BE2C (cell line): ENCODE measurements around the gene IDS.

ENCODE experiments used
- DNase-seq: peaks from one replicate; pipeline ENCODE4 v3.0.0-alpha.2; 2020
- H3K27me3 ChIP-seq: fragments of 250-450 bp; sonication (Bioruptor Pico); 2 replicates; pipeline ENCODE4 v1.5.1; 2020; ENCODE audit warnings: mild to moderate bottlenecking
- H3K36me3 ChIP-seq: fragments of 250-450 bp; sonication (Bioruptor Pico); 2 replicates; pipeline ENCODE4 v1.5.1; 2020; ENCODE audit warnings: mild to moderate bottlenecking
- H3K4me1 ChIP-seq: fragments of 250-450 bp; sonication (Bioruptor Pico); 2 replicates; pipeline ENCODE4 v1.5.1; 2020
- H3K4me3 ChIP-seq: 2 replicates; pipeline ENCODE4 v1.5.1; 2011; ENCODE audit warnings: low read depth, low read length
- H3K9me3 ChIP-seq: fragments of 250-450 bp; sonication (Bioruptor Pico); 2 replicates; pipeline ENCODE4 v1.5.1; 2020
- TF ChIP-seq, protein P1 (sequence below): IDR thresholded peaks from 2 replicates; pipeline ENCODE4 v1.5.1; 2012; ENCODE audit warnings: mild to moderate bottlenecking, low read depth, low read length

The IDS gene

GRCh38 chrX:149470955-149471354, 34.2 kb downstream of the IDS start:
- no peak overlapping the region for H3K4me3 ChIP-seq
- DNase-seq, result peak; percentile 71
- H3K27me3 ChIP-seq, result no peaks in the 10 kb centered on the region
- H3K36me3 ChIP-seq, result no peaks in the 10 kb centered on the region
- H3K9me3 ChIP-seq, result no peaks in the 10 kb centered on the region
- TF ChIP-seq, protein P1, sequence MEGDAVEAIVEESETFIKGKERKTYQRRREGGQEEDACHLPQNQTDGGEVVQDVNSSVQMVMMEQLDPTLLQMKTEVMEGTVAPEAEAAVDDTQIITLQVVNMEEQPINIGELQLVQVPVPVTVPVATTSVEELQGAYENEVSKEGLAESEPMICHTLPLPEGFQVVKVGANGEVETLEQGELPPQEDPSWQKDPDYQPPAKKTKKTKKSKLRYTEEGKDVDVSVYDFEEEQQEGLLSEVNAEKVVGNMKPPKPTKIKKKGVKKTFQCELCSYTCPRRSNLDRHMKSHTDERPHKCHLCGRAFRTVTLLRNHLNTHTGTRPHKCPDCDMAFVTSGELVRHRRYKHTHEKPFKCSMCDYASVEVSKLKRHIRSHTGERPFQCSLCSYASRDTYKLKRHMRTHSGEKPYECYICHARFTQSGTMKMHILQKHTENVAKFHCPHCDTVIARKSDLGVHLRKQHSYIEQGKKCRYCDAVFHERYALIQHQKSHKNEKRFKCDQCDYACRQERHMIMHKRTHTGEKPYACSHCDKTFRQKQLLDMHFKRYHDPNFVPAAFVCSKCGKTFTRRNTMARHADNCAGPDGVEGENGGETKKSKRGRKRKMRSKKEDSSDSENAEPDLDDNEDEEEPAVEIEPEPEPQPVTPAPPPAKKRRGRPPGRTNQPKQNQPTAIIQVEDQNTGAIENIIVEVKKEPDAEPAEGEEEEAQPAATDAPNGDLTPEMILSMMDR, result peak; percentile 71
- H3K4me1 ChIP-seq, result no peaks in the 10 kb centered on the region

- Histone ChIP-seq H3K9me3 (no peaks in the 10 kb centered on the region), H3K27me3 (no peaks in the 10 kb centered on the region), H3K4me3 (no peak overlapping the region), H3K36me3 (no peaks in the 10 kb centered on the region), H3K4me1 (no peaks in the 10 kb centered on the region)
- DNase-seq, result no peak
- TF ChIP-seq, protein P1, result no peak
Observed at GRCh38 chrX:149469406-149469805, 35.7 kb downstream of the IDS start.

DNA sequence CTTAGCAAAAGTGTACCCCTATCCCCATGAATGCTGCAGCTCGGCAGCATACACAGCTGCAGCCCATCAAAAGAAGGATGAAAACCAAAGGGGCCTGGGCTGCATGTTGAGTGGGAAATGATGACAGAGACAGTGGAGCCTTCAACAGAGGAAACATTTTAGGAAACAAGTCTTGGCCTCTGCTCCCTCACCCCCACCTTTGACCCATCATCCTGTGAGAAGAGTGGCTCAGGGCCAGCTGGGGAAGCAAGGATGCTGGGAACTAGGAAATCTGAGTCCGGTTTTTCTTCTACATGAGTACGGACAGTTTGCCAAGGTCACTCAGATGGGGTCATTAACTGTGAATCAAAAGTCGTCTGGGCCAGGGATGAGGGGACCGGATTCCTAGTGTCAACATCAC, 37.2 kb downstream of the IDS start:
- Histone ChIP-seq H3K27me3 (no peaks in the 10 kb centered on the region), H3K9me3 (no peaks in the 10 kb centered on the region), H3K36me3 (no peaks in the 10 kb centered on the region), H3K4me1 (no peaks in the 10 kb centered on the region), H3K4me3 (no peak overlapping the region)
- DNase-seq, result no peak
- TF ChIP-seq, protein P1, result no peak

GRCh38 chrX:149467461-149467860, 37.6 kb downstream of the IDS start:
- no peaks in the 10 kb centered on the region for H3K36me3 ChIP-seq
- H3K9me3 ChIP-seq, result no peaks in the 10 kb centered on the region
- no peak overlapping the region for H3K4me3 ChIP-seq
- H3K4me1 ChIP-seq, result no peaks in the 10 kb centered on the region
- no peaks in the 10 kb centered on the region for H3K27me3 ChIP-seq
- DNase-seq, result no peak
- TF ChIP-seq, protein P1, result no peak

DNA sequence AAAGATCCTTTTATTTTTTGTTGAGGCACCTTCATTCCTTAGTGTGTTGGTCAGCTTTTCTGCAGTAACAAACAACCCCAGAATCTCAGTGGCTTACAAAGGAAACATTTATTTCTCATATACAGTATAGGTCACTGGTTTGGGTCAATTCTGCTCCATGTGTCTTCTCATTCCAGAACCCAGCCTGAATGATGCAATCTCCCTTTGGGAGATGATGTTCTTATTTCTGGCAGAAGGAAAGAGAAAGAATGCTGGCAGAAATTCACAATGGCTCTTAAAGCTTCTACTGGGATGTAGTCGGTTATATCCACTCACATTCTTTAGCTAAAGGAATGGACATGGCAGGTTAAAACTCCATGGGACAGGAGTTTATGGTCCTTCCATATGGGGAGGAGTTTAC, 42.3 kb downstream of the IDS start:
- DNase-seq, result no peak
- H3K4me1 ChIP-seq, result no peaks in the 10 kb centered on the region
- H3K4me3 ChIP-seq, result no peak overlapping the region
- TF ChIP-seq, protein P1, result no peak
- no peaks in the 10 kb centered on the region for H3K27me3 ChIP-seq
- no peaks in the 10 kb centered on the region for H3K9me3 ChIP-seq
- no peaks in the 10 kb centered on the region for H3K36me3 ChIP-seq

DNA sequence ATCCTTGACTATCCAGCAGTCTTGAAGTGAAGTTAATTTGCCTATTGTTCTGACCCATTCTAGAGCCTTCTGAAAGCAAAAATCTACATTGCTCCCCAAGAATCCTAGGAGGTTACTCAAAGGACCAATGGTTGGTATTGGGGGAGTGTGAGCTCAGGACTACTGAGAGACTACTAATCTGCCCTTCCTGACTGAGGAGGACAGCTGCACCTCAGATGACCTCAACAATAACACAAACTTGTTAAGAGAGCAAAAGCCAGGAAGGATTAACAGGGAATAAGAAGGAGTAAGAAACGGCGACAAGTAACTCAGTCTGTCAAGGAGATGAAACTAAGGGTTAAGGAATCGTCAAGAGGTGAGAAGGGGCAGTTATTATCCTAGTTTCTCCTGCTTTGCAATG, 43.4 kb downstream of the IDS start:
- TF ChIP-seq, protein P1, result no peak
- H3K27me3 ChIP-seq, result no peaks in the 10 kb centered on the region
- H3K36me3 ChIP-seq, result no peaks in the 10 kb centered on the region
- H3K4me3 ChIP-seq, result no peak overlapping the region
- no peaks in the 10 kb centered on the region for H3K4me1 ChIP-seq
- no peak for DNase-seq
- H3K9me3 ChIP-seq, result no peaks in the 10 kb centered on the region
